HepG2 (cell line): ENCODE data around the gene COA3. TPM values are rescaled to one million over a fixed set of nuclear protein-coding genes. Genes with fewer than 3 reads are reported as not detected.

Experiments
- ATF7 ChIP-seq, 2 experiments: fragments of 450-650 bp in 1 of 2; sonication (generic) in 1 of 2; formaldehyde crosslinking in 1 of 2; IDR thresholded peaks; 2 replicates each; pipeline versions ENCODE4 v1.4.0 to v1.6.1; 2016 to 2020; ENCODE audit warnings: antibody characterized with exemption in 1 of 2, mild to moderate bottlenecking in 1 of 2, missing genetic modification reagents in 1 of 2
- CENPBD1 ChIP-seq: sonication (generic); formaldehyde crosslinking; IDR thresholded peaks from 2 replicates; pipeline ENCODE4 v1.8.0; 2022; ENCODE audit warnings: missing genetic modification reagents, low read depth, mild to moderate bottlenecking, borderline replicate concordance
- GATAD2A ChIP-seq: IDR thresholded peaks from 2 replicates; pipeline ENCODE4 v1.6.1; 2016
- HDAC6 ChIP-seq: fragments of 200-600 bp; sonication (generic); IDR thresholded peaks from 2 replicates; pipeline ENCODE4 v1.7.0; 2017; ENCODE audit warnings: mild to moderate bottlenecking, antibody characterized with exemption, low read length, low read depth
- HMG20B ChIP-seq: conservative IDR thresholded peaks from 2 replicates; pipeline ENCODE4 v1.6.1; 2016; ENCODE audit warnings: missing genetic modification reagents, missing compliant biosample characterization
- HOXA3 ChIP-seq: sonication (generic); formaldehyde crosslinking; IDR thresholded peaks from 2 replicates; pipeline ENCODE4 v1.5.0; 2020; ENCODE audit warnings: missing genetic modification reagents
- IRF9 ChIP-seq: sonication (generic); formaldehyde crosslinking; IDR thresholded peaks from 2 replicates; pipeline ENCODE4 v1.8.0; 2022; ENCODE audit warnings: missing genetic modification reagents, mild to moderate bottlenecking, borderline replicate concordance
- JUNB ChIP-seq: sonication (generic); formaldehyde crosslinking; IDR thresholded peaks from 2 replicates; pipeline ENCODE4 v1.8.0; 2022; ENCODE audit warnings: missing genetic modification reagents, mild to moderate bottlenecking, borderline replicate concordance
- LCORL ChIP-seq, 2 experiments: fragments of 450-650 bp in 1 of 2; sonication (generic) in 1 of 2; formaldehyde crosslinking in 1 of 2; IDR thresholded peaks; 2 replicates each; pipeline versions ENCODE4 v1.5.0 to v1.6.1; 2017 to 2020; ENCODE audit warnings: antibody characterized with exemption in 1 of 2, missing genetic modification reagents in 1 of 2
- POLR2G ChIP-seq: fragments of 200-400 bp; formaldehyde crosslinking; IDR thresholded peaks from 2 replicates; pipeline ENCODE4 v1.6.1; 2018; ENCODE audit warnings: mild to moderate bottlenecking, low read depth, low read length, moderate library complexity
- PTBP1 ChIP-seq: fragments of 200-400 bp; formaldehyde crosslinking; IDR thresholded peaks from 2 replicates; pipeline ENCODE4 v1.6.1; 2018; ENCODE audit warnings: low read length, low read depth; ENCODE audit not compliant: poor library complexity, severe bottlenecking
- RBFOX2 ChIP-seq: fragments of 200-400 bp; formaldehyde crosslinking; IDR thresholded peaks from 2 replicates; pipeline ENCODE4 v1.6.1; 2017; ENCODE audit warnings: low read depth, mild to moderate bottlenecking, low read length
- SMAD9 ChIP-seq: sonication (generic); formaldehyde crosslinking; IDR thresholded peaks from 2 replicates; pipeline ENCODE4 v1.5.1; 2020; ENCODE audit warnings: mild to moderate bottlenecking, missing genetic modification reagents
- TMF1 ChIP-seq: sonication (generic); formaldehyde crosslinking; IDR thresholded peaks from 2 replicates; pipeline ENCODE4 v1.8.1; 2022; ENCODE audit warnings: low read depth, missing genetic modification reagents
- ZBTB38 ChIP-seq: sonication (generic); formaldehyde crosslinking; IDR thresholded peaks from 2 replicates; pipeline ENCODE4 v1.5.1; 2020; ENCODE audit warnings: mild to moderate bottlenecking, missing genetic modification reagents
- ZFP36 ChIP-seq: fragments of 150-350 bp; IDR thresholded peaks from 2 replicates; pipeline ENCODE4 v1.6.1; 2018; ENCODE audit warnings: borderline replicate concordance, low read length, low read depth; ENCODE audit not compliant: partially characterized antibody
- ZHX1 ChIP-seq: sonication (generic); formaldehyde crosslinking; IDR thresholded peaks from 2 replicates; pipeline ENCODE4 v1.8.1; 2022; ENCODE audit warnings: low read depth, mild to moderate bottlenecking, missing genetic modification reagents
- ZNF224 ChIP-seq: sonication (generic); formaldehyde crosslinking; IDR thresholded peaks from 2 replicates; pipeline ENCODE4 v1.5.0; 2020; ENCODE audit warnings: mild to moderate bottlenecking, missing genetic modification reagents
- ZNF383 ChIP-seq: sonication (generic); formaldehyde crosslinking; IDR thresholded peaks from 2 replicates; pipeline ENCODE4 v1.4.0; 2020; ENCODE audit warnings: missing genetic modification reagents, mild to moderate bottlenecking, borderline replicate concordance
- ZNF501 ChIP-seq: sonication (generic); formaldehyde crosslinking; IDR thresholded peaks from 2 replicates; pipeline ENCODE4 v1.5.1; 2020; ENCODE audit warnings: mild to moderate bottlenecking, moderate library complexity, missing genetic modification reagents
- ZNF550 ChIP-seq: sonication (generic); formaldehyde crosslinking; IDR thresholded peaks from 2 replicates; pipeline ENCODE4 v1.4.0; 2020; ENCODE audit warnings: mild to moderate bottlenecking, missing genetic modification reagents, borderline replicate concordance
- ZNF562 ChIP-seq: sonication (generic); formaldehyde crosslinking; IDR thresholded peaks from 2 replicates; pipeline ENCODE4 v1.8.0; 2022; ENCODE audit warnings: missing genetic modification reagents, borderline replicate concordance
- ZNF572 ChIP-seq: sonication (generic); formaldehyde crosslinking; IDR thresholded peaks from 2 replicates; pipeline ENCODE4 v1.5.1; 2020; ENCODE audit warnings: mild to moderate bottlenecking, missing genetic modification reagents
- ZNF782 ChIP-seq: sonication (generic); formaldehyde crosslinking; IDR thresholded peaks from 2 replicates; pipeline ENCODE4 v1.4.0; 2020; ENCODE audit warnings: missing genetic modification reagents, mild to moderate bottlenecking, borderline replicate concordance
- polyA plus RNA-seq, 8 experiments: library from polyadenylated mRNA; depleted of rRNA in 3 of 8; stranded (reverse) in 7 of 8; unstranded in 1 of 8; fragments of >200 nt; fragmentation: Illumina TruSeq in 4 of 8; extraction: Trizol in 4 of 8; gene quantifications; 2 replicates each; pipeline versions ENCODE4 v1.2.1 to v1.2.3, GENCODE V29; 2011 to 2016; ENCODE audit warnings: low read depth in 4 of 8, missing spikeins in 1 of 8, mixed read lengths in 1 of 8; ENCODE audit not compliant: insufficient read depth in 1 of 8
- total RNA-seq, 5 experiments: library from RNA; depleted of rRNA; stranded (reverse); fragments of >200 nt; fragmentation: Illumina TruSeq; extraction: Trizol; gene quantifications; 2 replicates each; pipeline ENCODE4 v1.2.3, GENCODE V29; 2016; ENCODE audit warnings: low read depth in 1 of 5

The COA3 gene
- total and polyA plus RNA-seq, 2 of the 13 experiments (the other 11 are each of a cell fraction or from before 2014, with no cell fraction given), result 133 to 202 TPM

GRCh38 chr17:42798383-42799380 lies at the start of gene COA3, which contains the start of gene CNTD1 (continued):
- peak; percentile 97 for TF ChIP-seq ZHX1
- peak; percentile 61; the same call in 1 of the 2 replicates for TF ChIP-seq ZNF562 (CRISPR knock-in tag)
- peak; percentile 82; the same call in 1 of the 2 replicates for TF ChIP-seq TMF1 (CRISPR knock-in tag)
- TF ChIP-seq ZNF501 (CRISPR knock-in tag), result peak; percentile 89
- no peak for TF ChIP-seq HDAC6
- TF ChIP-seq HOXA3 (CRISPR knock-in tag), result peak; percentile 97
- no peak; the same call in 1 of the 2 replicates for TF ChIP-seq HMG20B
- TF ChIP-seq CENPBD1 (CRISPR knock-in tag), result no peak
- TF ChIP-seq ZNF224, result peak; percentile 53; the same call in 1 of the 2 replicates
- TF ChIP-seq POLR2G, result peak; percentile 81
- peak; percentile 86; the same call in 1 of the 2 replicates for TF ChIP-seq ZNF782 (CRISPR knock-in tag)
- TF ChIP-seq SMAD9 (CRISPR knock-in tag), result peak; percentile 75; the same call in 1 of the 2 replicates
- peak; percentile 90 for TF ChIP-seq ZBTB38 (CRISPR knock-in tag)
- peak; percentile 98 for TF ChIP-seq IRF9 (CRISPR knock-in tag)
- TF ChIP-seq ZNF550 (CRISPR knock-in tag), result no peak; the same call in 1 of the 2 replicates
- TF ChIP-seq ZNF383 (CRISPR knock-in tag), result no peak
- no peak for TF ChIP-seq ATF7 (IDR thresholded peaks at IDR 0.05)
- TF ChIP-seq ATF7 (CRISPR knock-in tag; IDR thresholded peaks at IDR 0.05), result peak; percentile 41; the same call in 1 of the 2 replicates
- peak; percentile 68; the same call in 1 of the 2 replicates for TF ChIP-seq JUNB
- peak; percentile 67; the same call in 1 of the 2 replicates for TF ChIP-seq GATAD2A (CRISPR knock-in tag)
- TF ChIP-seq PTBP1, result no peak
- no peak for TF ChIP-seq ZFP36
- TF ChIP-seq ZNF572, result no peak; the same call in 1 of the 2 replicates
- no peak for TF ChIP-seq LCORL (IDR thresholded peaks at IDR 0.05)
- TF ChIP-seq LCORL (CRISPR knock-in tag; IDR thresholded peaks at IDR 0.05), result peak; percentile 81
- TF ChIP-seq RBFOX2, result peak; percentile 94
